ENCODE data around the gene STON1. TPM values are rescaled to one million over a fixed set of nuclear protein-coding genes. Genes with fewer than 3 reads are reported as not detected.

Gene STON1
- total and polyA plus RNA-seq, 4 donors: 16.5 to 19.5 (median 18.1) TPM

GRCh38 chr2:48560546-48561209, 30.7 kb downstream of the STON1 start:
- DNase-seq (ENCODE audit: low read depth in 4 of 6, low spot score in 6 of 6): peak in 1 of 6 donors; percentile 30
- H3K27ac ChIP-seq (ENCODE audit: low read depth, low read length): no peak overlapping the region
- H3K36me3 ChIP-seq (ENCODE audit: control insufficient read depth, insufficient read depth, low read length): no peaks in the 10 kb centered on the region
- no peaks in the 10 kb centered on the region for H3K27me3 ChIP-seq (ENCODE audit: control insufficient read depth, insufficient read depth, low read length)
- no peaks in the 10 kb centered on the region for H3K9me3 ChIP-seq (ENCODE audit: control insufficient read depth, insufficient read depth, low read length)
- 76% methylated on average over 4 of the region's 5 CpGs for WGBS (ENCODE audit: insufficient coverage)
- H3K4me3 ChIP-seq (ENCODE audit: low read depth, low read length): no peak overlapping the region
- H3K4me1 ChIP-seq (ENCODE audit: control insufficient read depth, insufficient read depth, low read length): peaks cover 8% of the 10 kb centered on the region

DNA sequence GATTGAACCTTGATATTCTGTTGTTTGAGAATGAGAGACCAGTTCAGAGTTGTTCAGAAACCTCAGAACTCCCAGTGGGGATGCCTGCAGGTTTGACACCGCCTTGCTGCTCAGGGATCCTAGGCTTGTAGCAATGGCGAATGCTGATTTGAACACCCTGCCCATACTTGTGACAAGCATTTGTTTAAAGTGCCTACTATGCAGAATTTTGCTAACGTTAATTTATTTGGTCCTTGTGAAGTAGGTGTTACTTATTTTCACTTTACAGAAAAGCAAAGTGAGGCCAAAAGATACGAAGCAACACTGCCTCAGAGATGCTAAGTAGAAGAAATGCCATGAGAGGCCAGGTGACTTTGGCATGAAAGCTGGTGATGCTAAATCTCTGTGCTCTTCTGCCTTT, 32.3 kb downstream of the STON1 start:
- H3K4me1 ChIP-seq (ENCODE audit: control insufficient read depth, insufficient read depth, low read length): peaks cover 13% of the 10 kb centered on the region
- WGBS (ENCODE audit: insufficient coverage): 90% methylated on average over 2 of the region's 4 CpGs

DNA sequence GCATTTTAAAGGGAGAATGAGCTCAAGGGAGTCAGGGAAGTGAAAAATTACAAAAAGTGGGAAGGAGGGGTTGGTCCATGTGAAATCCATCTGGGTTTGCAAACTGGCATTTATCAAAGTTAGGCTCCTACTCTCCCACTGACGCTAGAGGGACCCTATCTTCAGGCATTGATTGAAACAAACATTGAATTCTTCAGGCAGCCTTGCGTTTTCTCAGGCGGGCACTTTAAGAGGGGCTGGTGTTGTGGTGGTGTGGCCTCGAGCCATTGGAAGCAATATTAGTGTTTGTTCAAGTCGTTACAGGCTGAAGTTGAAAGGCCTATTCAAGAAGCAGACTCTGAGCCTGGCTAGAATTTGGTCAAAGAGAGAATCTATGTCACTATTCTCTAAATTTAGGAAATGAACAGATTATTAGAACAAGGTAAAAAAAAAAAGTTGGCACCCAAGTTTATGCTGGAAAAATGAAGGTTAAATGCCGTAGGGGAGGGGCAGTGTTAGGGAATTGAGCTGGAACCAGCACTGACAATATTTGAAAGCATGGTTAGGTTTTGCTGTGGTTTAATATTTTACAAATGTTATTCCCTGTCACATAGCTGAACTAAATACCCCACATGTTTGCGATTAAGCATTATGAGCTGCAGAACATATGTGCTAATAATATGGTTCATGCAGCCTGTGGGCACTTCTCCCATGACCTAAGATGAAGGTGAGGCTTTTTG, 36.8 kb downstream of the STON1 start:
- peaks cover 11% of the 10 kb centered on the region for H3K4me1 ChIP-seq (ENCODE audit: control insufficient read depth, insufficient read depth, low read length)
- H3K27me3 ChIP-seq (ENCODE audit: control insufficient read depth, insufficient read depth, low read length): no peaks in the 10 kb centered on the region
- no peak overlapping the region for H3K4me3 ChIP-seq (ENCODE audit: low read depth, low read length)
- peak in 2 of 6 donors; percentile 72 to 79 for DNase-seq (ENCODE audit: low read depth in 4 of 6, low spot score in 6 of 6)
- no peaks in the 10 kb centered on the region for H3K9me3 ChIP-seq (ENCODE audit: control insufficient read depth, insufficient read depth, low read length)
- no peak overlapping the region for H3K27ac ChIP-seq (ENCODE audit: low read depth, low read length)
- no peaks in the 10 kb centered on the region for H3K36me3 ChIP-seq (ENCODE audit: control insufficient read depth, insufficient read depth, low read length)
- 17% methylated on average over 1 of the region's 7 CpGs for WGBS (ENCODE audit: insufficient coverage)

More for the DNA sequence above, 32.3 kb downstream of the STON1 start:
- no peak overlapping the region for H3K27ac ChIP-seq (ENCODE audit: low read depth, low read length)
- no peak overlapping the region for H3K4me3 ChIP-seq (ENCODE audit: low read depth, low read length)
- H3K36me3 ChIP-seq (ENCODE audit: control insufficient read depth, insufficient read depth, low read length): no peaks in the 10 kb centered on the region
- no peaks in the 10 kb centered on the region for H3K27me3 ChIP-seq (ENCODE audit: control insufficient read depth, insufficient read depth, low read length)
- no peaks in the 10 kb centered on the region for H3K9me3 ChIP-seq (ENCODE audit: control insufficient read depth, insufficient read depth, low read length)
- no peak for DNase-seq (ENCODE audit: low read depth in 4 of 6, low spot score in 6 of 6)

GRCh38 chr2:48567671-48568070, 37.7 kb downstream of the STON1 start:
- Histone ChIP-seq H3K27me3 (ENCODE audit: control insufficient read depth, insufficient read depth, low read length) (no peaks in the 10 kb centered on the region), H3K36me3 (ENCODE audit: control insufficient read depth, insufficient read depth, low read length) (no peaks in the 10 kb centered on the region), H3K4me1 (ENCODE audit: control insufficient read depth, insufficient read depth, low read length) (peaks cover 13% of the 10 kb centered on the region), H3K9me3 (ENCODE audit: control insufficient read depth, insufficient read depth, low read length) (no peaks in the 10 kb centered on the region), H3K27ac (ENCODE audit: low read depth, low read length) (no peak overlapping the region), H3K4me3 (ENCODE audit: low read depth, low read length) (no peak overlapping the region)
- WGBS (ENCODE audit: insufficient coverage): no CpG with 5 or more reads among the region's 4 CpGs
- DNase-seq (ENCODE audit: low read depth in 4 of 6, low spot score in 6 of 6): peak in 2 of 6 donors; percentile 33 to 41

- no peak for DNase-seq (ENCODE audit: low read depth in 4 of 6, low spot score in 6 of 6)
- Histone ChIP-seq H3K9me3 (ENCODE audit: control insufficient read depth, insufficient read depth, low read length) (no peaks in the 10 kb centered on the region), H3K4me3 (ENCODE audit: low read depth, low read length) (no peak overlapping the region), H3K4me1 (ENCODE audit: control insufficient read depth, insufficient read depth, low read length) (peaks cover 18% of the 10 kb centered on the region), H3K36me3 (ENCODE audit: control insufficient read depth, insufficient read depth, low read length) (no peaks in the 10 kb centered on the region), H3K27ac (ENCODE audit: low read depth, low read length) (no peak overlapping the region), H3K27me3 (ENCODE audit: control insufficient read depth, insufficient read depth, low read length) (no peaks in the 10 kb centered on the region)
- WGBS (ENCODE audit: insufficient coverage): no CpG with 5 or more reads among the region's 4 CpGs
Measured at GRCh38 chr2:48568547-48568946, 38.6 kb downstream of the STON1 start.

DNA sequence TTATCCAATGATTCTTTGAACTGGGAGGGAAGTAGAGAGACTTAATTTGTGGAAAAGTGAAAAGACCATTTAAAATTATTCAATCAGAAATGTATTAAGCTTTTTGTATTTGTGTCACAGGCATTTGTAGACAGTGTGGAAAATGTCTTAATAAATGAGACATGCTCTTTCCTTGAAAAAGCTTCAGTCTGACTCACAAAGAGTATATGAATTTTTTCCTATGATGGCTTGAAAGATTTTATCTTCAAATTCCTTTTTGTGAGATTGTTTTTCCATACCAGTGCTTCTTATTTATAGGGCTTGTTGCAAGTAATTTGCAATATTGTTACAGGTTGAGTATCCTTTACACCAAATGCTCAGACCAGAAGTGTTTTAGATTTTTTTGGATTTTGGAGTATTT, 39.5 kb downstream of the STON1 start:
- Histone ChIP-seq H3K9me3 (ENCODE audit: control insufficient read depth, insufficient read depth, low read length) (no peaks in the 10 kb centered on the region), H3K27ac (ENCODE audit: low read depth, low read length) (no peak overlapping the region), H3K27me3 (ENCODE audit: control insufficient read depth, insufficient read depth, low read length) (no peaks in the 10 kb centered on the region), H3K4me3 (ENCODE audit: low read depth, low read length) (no peak overlapping the region), H3K36me3 (ENCODE audit: control insufficient read depth, insufficient read depth, low read length) (no peaks in the 10 kb centered on the region), H3K4me1 (ENCODE audit: control insufficient read depth, insufficient read depth, low read length) (peaks cover 18% of the 10 kb centered on the region)
- no peak for DNase-seq (ENCODE audit: low read depth in 4 of 6, low spot score in 6 of 6)

GRCh38 chr2:48572816-48573215, 42.9 kb downstream of the STON1 start:
- Histone ChIP-seq H3K4me3 (ENCODE audit: low read depth, low read length) (no peak overlapping the region), H3K27ac (ENCODE audit: low read depth, low read length) (no peak overlapping the region), H3K9me3 (ENCODE audit: control insufficient read depth, insufficient read depth, low read length) (no peaks in the 10 kb centered on the region), H3K4me1 (ENCODE audit: control insufficient read depth, insufficient read depth, low read length) (peaks cover 9% of the 10 kb centered on the region), H3K36me3 (ENCODE audit: control insufficient read depth, insufficient read depth, low read length) (no peaks in the 10 kb centered on the region), H3K27me3 (ENCODE audit: control insufficient read depth, insufficient read depth, low read length) (no peaks in the 10 kb centered on the region)
- 39% methylated on average over 4 of the region's 5 CpGs for WGBS (ENCODE audit: insufficient coverage)
- peak in 2 of 6 donors; percentile 70 to 89 for DNase-seq (ENCODE audit: low read depth in 4 of 6, low spot score in 6 of 6)

DNA sequence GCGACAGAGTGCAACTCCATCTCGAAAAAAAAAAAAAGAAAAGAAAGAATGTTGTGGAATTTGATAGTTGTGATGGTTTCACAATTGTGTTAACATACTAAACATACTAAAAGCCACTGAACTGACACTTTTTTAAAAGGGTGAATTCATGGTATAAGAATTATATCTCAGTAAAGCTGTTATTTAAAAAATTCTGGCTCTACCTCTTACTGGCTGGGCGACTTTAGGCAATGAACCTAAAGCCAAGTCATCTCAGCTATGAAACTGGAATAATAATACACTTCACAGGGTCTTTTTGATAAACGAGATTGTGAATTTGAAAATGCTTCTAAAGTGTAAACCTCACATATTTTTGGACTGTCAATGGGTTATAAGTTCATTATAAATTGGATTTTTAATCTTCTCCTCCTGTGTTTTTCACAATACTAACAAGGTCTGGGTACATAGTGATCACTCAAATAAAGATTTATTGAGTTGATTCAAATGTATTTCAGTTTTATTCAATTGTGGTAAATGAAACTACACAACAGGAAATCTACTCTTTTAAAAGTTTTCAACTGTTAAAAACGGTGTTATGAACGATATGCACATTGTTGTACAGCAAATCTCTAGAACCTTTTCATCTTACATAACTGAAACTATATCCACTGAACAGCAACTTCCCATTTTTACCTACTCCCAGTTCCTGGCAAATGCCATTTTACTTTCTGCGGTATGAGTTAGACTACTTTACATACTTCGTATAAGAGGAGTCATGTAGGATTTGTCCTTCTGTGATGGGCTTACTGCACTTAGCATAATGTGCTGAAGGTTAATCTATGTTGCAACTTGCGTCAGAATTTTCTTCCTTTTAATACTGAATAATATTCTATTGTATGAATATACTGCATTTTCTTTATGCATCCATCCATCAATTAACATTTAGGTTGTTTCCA, 44.7 kb downstream of the STON1 start:
- no peaks in the 10 kb centered on the region for H3K27me3 ChIP-seq (ENCODE audit: control insufficient read depth, insufficient read depth, low read length)

DNA sequence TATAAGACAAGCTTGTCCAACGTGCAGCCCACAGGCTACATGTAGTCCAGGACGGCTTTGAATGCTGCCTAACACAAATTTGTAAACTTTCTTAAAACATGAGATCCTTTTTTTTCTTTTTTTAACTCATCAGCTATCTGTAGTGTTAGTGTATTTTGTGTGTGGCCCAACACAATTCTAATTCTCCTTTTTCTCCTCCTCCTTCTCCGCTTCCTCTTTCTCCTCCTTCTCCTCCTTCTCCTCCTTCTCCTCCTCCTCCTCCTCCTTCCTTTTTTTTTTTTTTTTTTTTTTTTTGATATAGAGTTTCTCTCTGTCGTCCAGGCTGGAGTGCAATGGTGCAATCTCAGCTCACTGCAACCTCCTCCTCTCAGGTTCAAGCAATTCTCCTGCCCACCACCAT, 48.4 kb downstream of the STON1 start:
- H3K27me3 ChIP-seq (ENCODE audit: control insufficient read depth, insufficient read depth, low read length): no peaks in the 10 kb centered on the region
- DNase-seq (ENCODE audit: low read depth in 4 of 6, low spot score in 6 of 6): no peak
- no peaks in the 10 kb centered on the region for H3K9me3 ChIP-seq (ENCODE audit: control insufficient read depth, insufficient read depth, low read length)
- H3K36me3 ChIP-seq (ENCODE audit: control insufficient read depth, insufficient read depth, low read length): no peaks in the 10 kb centered on the region
- H3K4me3 ChIP-seq (ENCODE audit: low read depth, low read length): no peak overlapping the region
- WGBS (ENCODE audit: insufficient coverage): no CpG with 5 or more reads among the region's 4 CpGs
- H3K4me1 ChIP-seq (ENCODE audit: control insufficient read depth, insufficient read depth, low read length): no peaks in the 10 kb centered on the region
- H3K27ac ChIP-seq (ENCODE audit: low read depth, low read length): no peak overlapping the region

More for the DNA sequence above, 44.7 kb downstream of the STON1 start:
- 86% methylated on average over 2 of the region's 9 CpGs for WGBS (ENCODE audit: insufficient coverage)
- Histone ChIP-seq H3K4me1 (ENCODE audit: control insufficient read depth, insufficient read depth, low read length) (peaks cover 9% of the 10 kb centered on the region), H3K36me3 (ENCODE audit: control insufficient read depth, insufficient read depth, low read length) (no peaks in the 10 kb centered on the region), H3K9me3 (ENCODE audit: control insufficient read depth, insufficient read depth, low read length) (no peaks in the 10 kb centered on the region), H3K27ac (ENCODE audit: low read depth, low read length) (no peak overlapping the region), H3K4me3 (ENCODE audit: low read depth, low read length) (no peak overlapping the region)
- no peak for DNase-seq (ENCODE audit: low read depth in 4 of 6, low spot score in 6 of 6)
